OCI-LY1 (cell line): ENCODE data around the gene SNX14.

Source experiments
- CTCF ChIP-seq: fragments of 200-600 bp; sonication (generic), shearing (Covaris generic); IDR thresholded peaks from 2 replicates; pipeline ENCODE4 v1.5.1; 2017; ENCODE audit warnings: mild to moderate bottlenecking, antibody characterized with exemption, low read length, moderate library complexity, mixed read lengths
- EZH2 ChIP-seq: fragments of 200-600 bp; sonication (generic), shearing (Covaris generic); IDR thresholded peaks from 2 replicates; pipeline ENCODE4 v1.8.0; 2017; ENCODE audit warnings: borderline replicate concordance, mixed run types, mild to moderate bottlenecking, antibody characterized with exemption, low read length, moderate library complexity, mixed read lengths

- no peak for TF ChIP-seq CTCF
- no peak for TF ChIP-seq EZH2
These were observed 131.9 kb downstream of the SNX14 start for GRCh38 chr6:85461798-85462170.
